Measurements from ENCODE around the gene CARD19.

DNA sequence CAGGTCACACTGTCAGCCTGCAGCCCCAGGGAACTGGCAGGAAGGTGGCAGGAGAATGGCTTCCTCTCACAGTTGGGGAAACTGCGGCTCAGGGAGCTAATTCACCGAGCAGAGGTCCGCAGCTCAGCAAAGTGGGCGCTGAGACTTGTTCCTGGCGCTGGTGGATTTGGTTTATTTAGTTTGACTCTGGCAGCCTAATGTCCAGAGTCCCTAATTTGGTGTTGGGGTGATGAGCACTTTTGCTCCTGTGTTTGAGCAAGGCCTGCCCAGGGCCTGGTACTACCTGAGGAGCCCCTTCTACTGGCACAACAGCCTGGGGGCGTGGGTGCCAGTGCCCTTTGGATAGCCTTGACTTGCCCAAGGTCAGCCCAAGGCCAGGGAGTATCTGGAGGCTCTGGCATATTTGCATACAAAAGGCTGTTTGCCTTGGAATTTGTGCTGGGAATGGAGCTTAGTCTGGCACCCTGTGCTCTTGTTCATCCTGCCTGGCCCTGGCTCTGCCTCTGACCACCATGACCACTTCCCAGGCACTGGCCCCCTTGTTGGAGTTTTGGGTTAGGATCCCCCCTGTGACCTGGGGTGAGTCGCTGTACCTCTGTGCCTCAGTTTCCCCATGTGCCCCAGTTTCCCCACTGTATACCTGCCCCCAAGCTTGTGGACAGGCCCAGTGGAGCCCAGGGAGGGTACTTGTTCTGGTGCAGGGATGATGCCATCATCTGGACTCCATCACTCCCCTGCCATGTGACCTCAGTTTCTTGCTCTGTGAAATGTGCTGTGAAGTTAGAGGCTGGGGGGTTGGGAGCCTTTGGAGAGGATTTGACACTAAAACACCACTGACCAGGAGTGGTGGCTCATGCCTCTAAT, 36.1 kb upstream of the CARD19 start:
- no peak for TF ChIP-seq POLR2A (IDR thresholded peaks at IDR 0.05)
- TF ChIP-seq, protein P1, sequence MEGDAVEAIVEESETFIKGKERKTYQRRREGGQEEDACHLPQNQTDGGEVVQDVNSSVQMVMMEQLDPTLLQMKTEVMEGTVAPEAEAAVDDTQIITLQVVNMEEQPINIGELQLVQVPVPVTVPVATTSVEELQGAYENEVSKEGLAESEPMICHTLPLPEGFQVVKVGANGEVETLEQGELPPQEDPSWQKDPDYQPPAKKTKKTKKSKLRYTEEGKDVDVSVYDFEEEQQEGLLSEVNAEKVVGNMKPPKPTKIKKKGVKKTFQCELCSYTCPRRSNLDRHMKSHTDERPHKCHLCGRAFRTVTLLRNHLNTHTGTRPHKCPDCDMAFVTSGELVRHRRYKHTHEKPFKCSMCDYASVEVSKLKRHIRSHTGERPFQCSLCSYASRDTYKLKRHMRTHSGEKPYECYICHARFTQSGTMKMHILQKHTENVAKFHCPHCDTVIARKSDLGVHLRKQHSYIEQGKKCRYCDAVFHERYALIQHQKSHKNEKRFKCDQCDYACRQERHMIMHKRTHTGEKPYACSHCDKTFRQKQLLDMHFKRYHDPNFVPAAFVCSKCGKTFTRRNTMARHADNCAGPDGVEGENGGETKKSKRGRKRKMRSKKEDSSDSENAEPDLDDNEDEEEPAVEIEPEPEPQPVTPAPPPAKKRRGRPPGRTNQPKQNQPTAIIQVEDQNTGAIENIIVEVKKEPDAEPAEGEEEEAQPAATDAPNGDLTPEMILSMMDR (IDR thresholded peaks at IDR 0.05): no peak
- no peak for TF ChIP-seq EP300 (IDR thresholded peaks at IDR 0.05)
